Vagina (tissue), 2 donors: ENCODE results near the gene CSNK2A1. TPM values are rescaled to one million over a fixed set of nuclear protein-coding genes. Genes with fewer than 3 reads are reported as not detected.

Experiments used
- DNase-seq, 2 donors: peaks; one replicate each; pipeline ENCODE4 v3.0.0-alpha.2; 2017; ENCODE audit errors: extremely low spot score in 2 of 2
- H3K27ac ChIP-seq: fragments of 200-600 bp; sonication (generic); one replicate; pipeline ENCODE4 v1.5.1; 2019
- H3K27me3 ChIP-seq: fragments of 200-600 bp; sonication (generic); one replicate; pipeline ENCODE4 v1.5.1; 2019
- H3K36me3 ChIP-seq, 2 donors: fragments of 200-600 bp; sonication (generic); one replicate each; pipeline ENCODE4 v1.5.1; 2017 to 2019
- H3K4me1 ChIP-seq: fragments of 200-600 bp; sonication (generic); one replicate; pipeline ENCODE4 v1.5.1; 2019
- H3K4me3 ChIP-seq, 2 donors: fragments of 200-600 bp; sonication (generic); 1 replicate in 1 of 2; 2 replicates in 1 of 2; pipeline ENCODE4 v1.5.1; 2016 to 2019
- H3K9me3 ChIP-seq: fragments of 200-600 bp; sonication (generic); one replicate; pipeline ENCODE4 v1.5.1; 2019
- POLR2A ChIP-seq, 2 donors: fragments of 450-650 bp; IDR thresholded peaks; one replicate each; pipeline ENCODE4 v1.6.1; 2017; ENCODE audit warnings: antibody characterized with exemption in 2 of 2, mild to moderate bottlenecking in 2 of 2, moderate library complexity in 2 of 2
- POLR2AphosphoS5 ChIP-seq, 2 donors: sonication (generic); formaldehyde crosslinking; IDR thresholded peaks; one replicate each; pipeline ENCODE4 v1.9.0; 2017; ENCODE audit warnings: antibody characterized with exemption in 2 of 2, mild to moderate bottlenecking in 2 of 2, low read depth in 1 of 2; ENCODE audit not compliant: insufficient read depth in 1 of 2
- intact Hi-C: fragments of 100-400 bp; cut with DNase I; formaldehyde crosslinking; loops from one replicate; pipeline ENCODE4 v1.15.1; 2023
- total RNA-seq: library from RNA; depleted of rRNA; stranded (reverse); fragments of >200 nt; gene quantifications from one replicate; pipeline ENCODE4 v1.2.3, GENCODE V29; 2016
- TF ChIP-seq, protein P1 (sequence below), 3 experiments: fragments of 450-650 bp in 2 of 3; fragments of 200-600 bp in 1 of 3; sonication (generic) in 1 of 3; IDR thresholded peaks; one replicate each; pipeline ENCODE4 v1.5.1; 2017 to 2019; ENCODE audit warnings: antibody characterized with exemption in 3 of 3, mild to moderate bottlenecking in 2 of 3, moderate library complexity in 2 of 3

CSNK2A1 gene
- total RNA-seq, 1 donor from 2014 or later = 70.0 TPM

DNA sequence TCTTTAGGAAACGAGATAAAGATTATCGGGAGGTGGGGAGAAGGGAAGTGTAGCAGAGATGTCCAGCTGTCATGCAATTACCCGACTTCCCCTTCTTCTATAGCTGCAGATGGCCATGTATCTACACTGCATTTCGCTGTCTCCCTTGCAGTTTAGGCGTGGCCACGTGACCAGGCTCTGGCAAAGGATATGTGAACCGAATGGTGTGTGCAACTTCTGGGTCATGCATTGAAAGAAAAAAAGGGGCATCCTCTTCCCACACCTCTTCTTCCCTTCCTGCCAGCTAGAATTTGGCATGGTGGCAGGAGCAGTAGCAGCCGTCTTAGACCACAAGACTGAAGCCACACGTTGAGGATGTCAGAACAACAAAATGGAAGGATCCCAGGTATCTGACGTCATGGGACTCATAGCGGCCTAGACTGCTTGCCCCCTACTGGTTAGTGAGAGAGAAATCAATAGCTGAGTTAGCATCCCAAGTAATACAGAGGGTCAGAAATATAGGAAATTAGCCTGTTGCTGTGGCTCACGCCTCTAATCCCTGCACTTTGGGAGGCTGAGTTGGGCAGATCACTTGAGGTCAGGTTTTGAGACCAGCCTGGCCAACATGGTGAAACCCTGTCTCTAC lies 33.7 kb upstream of the CSNK2A1 start:
- H3K4me1 ChIP-seq = peaks cover 4% of the 10 kb centered on the region
- no peaks in the 10 kb centered on the region for H3K36me3 ChIP-seq
- intact Hi-C loops = no loop called here
- no peak overlapping the region for H3K4me3 ChIP-seq
- no peaks in the 10 kb centered on the region for H3K9me3 ChIP-seq
- no peaks in the 10 kb centered on the region for H3K27me3 ChIP-seq
- no peak for TF ChIP-seq POLR2AphosphoS5 (IDR thresholded peaks at IDR 0.05; ENCODE audit: insufficient read depth in 1 of 2, low read depth in 1 of 2)
- TF ChIP-seq, protein P1, sequence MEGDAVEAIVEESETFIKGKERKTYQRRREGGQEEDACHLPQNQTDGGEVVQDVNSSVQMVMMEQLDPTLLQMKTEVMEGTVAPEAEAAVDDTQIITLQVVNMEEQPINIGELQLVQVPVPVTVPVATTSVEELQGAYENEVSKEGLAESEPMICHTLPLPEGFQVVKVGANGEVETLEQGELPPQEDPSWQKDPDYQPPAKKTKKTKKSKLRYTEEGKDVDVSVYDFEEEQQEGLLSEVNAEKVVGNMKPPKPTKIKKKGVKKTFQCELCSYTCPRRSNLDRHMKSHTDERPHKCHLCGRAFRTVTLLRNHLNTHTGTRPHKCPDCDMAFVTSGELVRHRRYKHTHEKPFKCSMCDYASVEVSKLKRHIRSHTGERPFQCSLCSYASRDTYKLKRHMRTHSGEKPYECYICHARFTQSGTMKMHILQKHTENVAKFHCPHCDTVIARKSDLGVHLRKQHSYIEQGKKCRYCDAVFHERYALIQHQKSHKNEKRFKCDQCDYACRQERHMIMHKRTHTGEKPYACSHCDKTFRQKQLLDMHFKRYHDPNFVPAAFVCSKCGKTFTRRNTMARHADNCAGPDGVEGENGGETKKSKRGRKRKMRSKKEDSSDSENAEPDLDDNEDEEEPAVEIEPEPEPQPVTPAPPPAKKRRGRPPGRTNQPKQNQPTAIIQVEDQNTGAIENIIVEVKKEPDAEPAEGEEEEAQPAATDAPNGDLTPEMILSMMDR (IDR thresholded peaks at IDR 0.05) = no peak
- TF ChIP-seq POLR2A (IDR thresholded peaks at IDR 0.05) = no peak
- no peak overlapping the region for H3K27ac ChIP-seq
- no peak for DNase-seq

DNA sequence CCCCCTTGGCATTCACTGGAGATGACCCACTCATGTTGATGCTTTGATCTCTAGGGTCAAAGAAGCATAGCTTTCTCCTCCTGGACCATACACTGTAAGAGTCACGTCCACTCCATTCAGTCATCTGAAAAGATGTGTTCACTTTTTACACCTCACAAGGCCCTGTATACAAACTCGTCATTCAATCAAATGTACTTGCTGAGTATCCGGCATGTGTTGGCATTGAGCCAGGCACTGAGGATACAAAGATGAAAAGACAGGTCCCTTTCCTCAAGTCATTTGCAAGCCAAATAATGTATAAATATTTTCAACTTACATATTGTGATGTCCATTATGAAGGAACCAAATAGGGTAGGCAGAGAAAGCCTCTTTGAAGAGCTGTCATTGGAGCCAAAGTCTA lies 32.6 kb upstream of the CSNK2A1 start:
- no peaks in the 10 kb centered on the region for H3K36me3 ChIP-seq
- no peaks in the 10 kb centered on the region for H3K9me3 ChIP-seq
- no peak for DNase-seq
- intact Hi-C loops = no loop called here
- no peak overlapping the region for H3K4me3 ChIP-seq
- TF ChIP-seq POLR2AphosphoS5 (IDR thresholded peaks at IDR 0.05; ENCODE audit: insufficient read depth in 1 of 2, low read depth in 1 of 2) = no peak
- TF ChIP-seq, protein P1 (IDR thresholded peaks at IDR 0.05) = no peak
- no peak for TF ChIP-seq POLR2A (IDR thresholded peaks at IDR 0.05)
- no peaks in the 10 kb centered on the region for H3K27me3 ChIP-seq
- H3K27ac ChIP-seq = no peak overlapping the region
- H3K4me1 ChIP-seq = peaks cover 15% of the 10 kb centered on the region

DNA sequence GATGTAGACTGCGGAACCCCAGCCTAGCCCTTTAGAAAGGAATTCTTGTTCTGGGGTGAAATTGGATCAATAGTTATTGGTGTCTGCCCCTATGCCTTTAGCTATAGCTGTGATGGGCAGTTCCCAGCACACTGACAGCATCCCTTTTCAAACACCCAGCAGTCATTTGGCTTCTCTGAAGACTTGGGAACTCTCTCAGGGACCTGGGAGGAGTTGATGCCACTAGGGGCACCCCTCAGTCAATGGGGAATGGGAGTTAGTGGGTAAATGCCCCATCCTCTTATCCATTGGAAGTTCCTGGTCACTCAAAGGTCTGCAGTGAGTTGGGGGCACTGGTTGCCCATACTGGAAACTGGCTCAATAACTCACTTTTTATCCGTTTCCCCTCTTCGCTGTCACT lies 31.6 kb upstream of the CSNK2A1 start:
- H3K9me3 ChIP-seq = no peaks in the 10 kb centered on the region
- H3K27me3 ChIP-seq = no peaks in the 10 kb centered on the region
- H3K4me1 ChIP-seq = peaks cover 17% of the 10 kb centered on the region
- H3K27ac ChIP-seq = no peak overlapping the region
- no peaks in the 10 kb centered on the region for H3K36me3 ChIP-seq
- TF ChIP-seq, protein P1 (IDR thresholded peaks at IDR 0.05) = no peak
- no peak for TF ChIP-seq POLR2AphosphoS5 (IDR thresholded peaks at IDR 0.05; ENCODE audit: insufficient read depth in 1 of 2, low read depth in 1 of 2)
- TF ChIP-seq POLR2A (IDR thresholded peaks at IDR 0.05) = no peak
- H3K4me3 ChIP-seq = no peak overlapping the region
- DNase-seq = no peak
- intact Hi-C loops = no loop called here

DNA sequence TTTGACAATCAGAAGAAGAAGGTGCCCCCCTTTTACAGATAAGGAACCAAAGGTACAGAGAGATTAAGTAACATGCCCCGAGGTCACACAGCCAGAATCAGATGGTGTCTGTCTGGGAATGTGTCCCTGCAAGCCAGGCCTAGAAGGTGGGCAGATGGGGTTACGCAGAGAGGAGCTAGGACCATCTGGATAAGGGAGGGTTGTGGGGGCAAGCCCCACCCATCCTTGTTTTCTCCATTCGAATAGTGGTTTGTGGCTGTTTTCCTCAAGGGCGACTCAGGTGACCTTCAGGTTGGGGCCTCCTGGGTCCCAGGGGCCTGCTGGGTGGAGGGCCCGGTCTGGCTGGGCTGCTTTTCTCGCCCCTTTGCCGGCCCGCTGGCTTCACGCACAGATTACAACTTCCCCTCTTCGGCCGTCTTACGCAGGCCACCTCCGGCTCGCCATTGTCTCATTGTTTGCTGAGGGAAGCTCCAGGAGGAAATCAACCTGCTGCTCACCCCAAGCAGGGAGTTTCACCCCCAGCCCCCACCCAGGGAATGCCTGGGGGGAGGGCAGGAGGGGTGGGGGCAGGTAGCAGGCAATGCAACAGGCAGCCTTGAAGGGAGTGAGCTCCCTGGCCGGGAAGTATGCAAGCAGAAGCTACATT lies 30.8 kb upstream of the CSNK2A1 start:
- no peak overlapping the region for H3K27ac ChIP-seq
- H3K4me3 ChIP-seq = no peak overlapping the region
- peaks cover 17% of the 10 kb centered on the region for H3K4me1 ChIP-seq
- H3K36me3 ChIP-seq = no peaks in the 10 kb centered on the region
- H3K9me3 ChIP-seq = no peaks in the 10 kb centered on the region
- TF ChIP-seq POLR2A (IDR thresholded peaks at IDR 0.05) (no peak), POLR2AphosphoS5 (IDR thresholded peaks at IDR 0.05; ENCODE audit: insufficient read depth in 1 of 2, low read depth in 1 of 2) (no peak)
- TF ChIP-seq, protein P1 (IDR thresholded peaks at IDR 0.05) = no peak
- no peaks in the 10 kb centered on the region for H3K27me3 ChIP-seq
- intact Hi-C loops = no loop called here
- DNase-seq = no peak
